H9 (cell line): Measurements from ENCODE around the gene SLC41A1. TPM values are rescaled to one million over a fixed set of nuclear protein-coding genes. Genes with fewer than 3 reads are reported as not detected.

Experiments
- DNase-seq: peaks from one replicate; pipeline ENCODE4 v3.0.0-alpha.2; 2017
- H2AFZ ChIP-seq: one replicate; pipeline ENCODE4 v1.6.1; 2013; ENCODE audit warnings: mild to moderate bottlenecking, low read length, control low read depth, moderate library complexity
- H2AK5ac ChIP-seq: 2 replicates; pipeline ENCODE4 v1.6.1; 2013; ENCODE audit warnings: low read length, control low read depth, mixed read lengths; ENCODE audit not compliant: insufficient read length
- H2BK120ac ChIP-seq: one replicate; pipeline ENCODE4 v1.6.1; 2013; ENCODE audit warnings: low read depth, mild to moderate bottlenecking, low read length, control low read depth, inconsistent platforms; ENCODE audit not compliant: poor library complexity, severe bottlenecking
- H2BK12ac ChIP-seq: 2 replicates; pipeline ENCODE4 v1.6.1; 2013; ENCODE audit warnings: low read length, control low read depth, mixed read lengths, low read depth; ENCODE audit not compliant: insufficient read length
- H2BK15ac ChIP-seq: 2 replicates; pipeline ENCODE4 v1.6.1; 2013; ENCODE audit warnings: low read depth, low read length, control low read depth
- H2BK20ac ChIP-seq: one replicate; pipeline ENCODE4 v1.6.1; 2013; ENCODE audit warnings: low read depth, mild to moderate bottlenecking, low read length, control low read depth, inconsistent platforms; ENCODE audit not compliant: poor library complexity, severe bottlenecking
- H2BK5ac ChIP-seq: 2 replicates; pipeline ENCODE4 v1.6.1; 2013; ENCODE audit warnings: low read length, control low read depth, mixed read lengths; ENCODE audit not compliant: insufficient read length
- H3K14ac ChIP-seq: 2 replicates; pipeline ENCODE4 v1.6.1; 2013; ENCODE audit warnings: low read length, control low read depth; ENCODE audit not compliant: insufficient read depth
- H3K18ac ChIP-seq: 2 replicates; pipeline ENCODE4 v1.6.1; 2013; ENCODE audit warnings: low read depth, mild to moderate bottlenecking, mixed read lengths, low read length, control low read depth; ENCODE audit not compliant: insufficient read length
- H3K23ac ChIP-seq: 2 replicates; pipeline ENCODE4 v1.6.1; 2013; ENCODE audit warnings: low read length, control low read depth, mixed read lengths, low read depth; ENCODE audit not compliant: insufficient read length
- H3K23me2 ChIP-seq: 2 replicates; pipeline ENCODE4 v1.6.1; 2013; ENCODE audit warnings: low read depth, mild to moderate bottlenecking, mixed read lengths, low read length, control low read depth; ENCODE audit not compliant: insufficient read length, poor library complexity, severe bottlenecking
- H3K27ac ChIP-seq: 2 replicates; pipeline ENCODE4 v1.5.1; 2013; ENCODE audit warnings: low read length, control low read depth, mixed read lengths, low read depth; ENCODE audit not compliant: insufficient read length
- H3K27me3 ChIP-seq: 2 replicates; pipeline ENCODE4 v1.6.1; 2013; ENCODE audit warnings: low read length, control low read depth, inconsistent platforms; ENCODE audit not compliant: insufficient read depth
- H3K4ac ChIP-seq: 2 replicates; pipeline ENCODE4 v1.6.1; 2013; ENCODE audit warnings: low read depth, mild to moderate bottlenecking, control low read depth, inconsistent platforms, low read length, moderate library complexity
- H3K4me1 ChIP-seq: 2 replicates; pipeline ENCODE4 v1.6.1; 2013; ENCODE audit warnings: low read length, control low read depth, inconsistent platforms; ENCODE audit not compliant: insufficient read depth
- H3K4me2 ChIP-seq: 2 replicates; pipeline ENCODE4 v1.6.1; 2013; ENCODE audit warnings: low read length, control low read depth, mixed read lengths; ENCODE audit not compliant: insufficient read length, insufficient read depth
- H3K56ac ChIP-seq: 2 replicates; pipeline ENCODE4 v1.6.1; 2013; ENCODE audit warnings: low read depth, mild to moderate bottlenecking, mixed read lengths, low read length, control low read depth; ENCODE audit not compliant: insufficient read length
- H3K79me1 ChIP-seq: 2 replicates; pipeline ENCODE4 v1.6.1; 2013; ENCODE audit warnings: low read depth, mild to moderate bottlenecking, moderate library complexity, low read length, control low read depth, inconsistent platforms; ENCODE audit not compliant: insufficient read depth, poor library complexity, severe bottlenecking
- H3K79me2 ChIP-seq: 2 replicates; pipeline ENCODE4 v1.6.1; 2013; ENCODE audit warnings: low read length, control low read depth, inconsistent platforms; ENCODE audit not compliant: insufficient read depth
- H3K9ac ChIP-seq: 2 replicates; pipeline ENCODE4 v1.6.1; 2013; ENCODE audit warnings: low read length, control low read depth, mixed read lengths; ENCODE audit not compliant: insufficient read length; ENCODE audit errors: extremely low read depth
- H3K9me3 ChIP-seq: one replicate; pipeline ENCODE4 v1.6.1; 2013; ENCODE audit warnings: low read depth, low read length, inconsistent platforms; ENCODE audit not compliant: control insufficient read depth
- H3T11ph ChIP-seq: one replicate; pipeline ENCODE4 v1.6.1; 2013; ENCODE audit warnings: mild to moderate bottlenecking, low read length, control low read depth, inconsistent platforms
- H4K20me1 ChIP-seq: one replicate; pipeline ENCODE4 v1.6.1; 2013; ENCODE audit not compliant: control insufficient read depth, insufficient read length, insufficient read depth
- H4K5ac ChIP-seq: 2 replicates; pipeline ENCODE4 v1.6.1; 2013; ENCODE audit warnings: low read depth, mild to moderate bottlenecking, mixed read lengths, low read length, control low read depth; ENCODE audit not compliant: insufficient read length
- H4K8ac ChIP-seq: replicated peaks from 2 replicates; pipeline ENCODE4 v1.6.1; 2013; ENCODE audit warnings: low read length, control low read depth, mixed read lengths, low read depth; ENCODE audit not compliant: insufficient read length
- H4K91ac ChIP-seq: 2 replicates; pipeline ENCODE4 v1.6.1; 2013; ENCODE audit warnings: low read depth, mild to moderate bottlenecking, moderate library complexity, mixed read lengths, low read length, control low read depth; ENCODE audit not compliant: insufficient read length
- H3K27ac Mint-ChIP-seq, 3 experiments: 2 replicates in 2 of 3; 3 replicates in 1 of 3; pipeline ENCODE4 v1.8.0; 2020 to 2021; ENCODE audit warnings: mixed read lengths in 3 of 3, mild to moderate bottlenecking in 1 of 3, moderate library complexity in 1 of 3
- H3K27me3 Mint-ChIP-seq: 2 replicates; pipeline ENCODE4 v1.8.0; 2021; ENCODE audit warnings: low read depth, mild to moderate bottlenecking, moderate library complexity, mixed read lengths
- H3K36me3 Mint-ChIP-seq, 3 experiments: 2 replicates in 2 of 3; 3 replicates in 1 of 3; pipeline ENCODE4 v1.8.0; 2020 to 2021; ENCODE audit warnings: low read depth in 3 of 3, mixed read lengths in 3 of 3; ENCODE audit not compliant: insufficient read depth in 1 of 3
- H3K4me1 Mint-ChIP-seq, 2 experiments: 2 replicates each; pipeline ENCODE4 v1.8.0; 2020; ENCODE audit warnings: mixed read lengths in 2 of 2
- H3K4me3 Mint-ChIP-seq, 2 experiments: 2 replicates in 1 of 2; 3 replicates in 1 of 2; pipeline ENCODE4 v1.8.0; 2020 to 2021; ENCODE audit warnings: mild to moderate bottlenecking in 2 of 2, mixed read lengths in 2 of 2, moderate library complexity in 1 of 2
- H3K9me3 Mint-ChIP-seq, 2 experiments: 2 replicates in 1 of 2; 3 replicates in 1 of 2; pipeline ENCODE4 v1.8.0; 2020; ENCODE audit warnings: mild to moderate bottlenecking in 2 of 2, mixed read lengths in 2 of 2, moderate library complexity in 1 of 2
- WGBS: extraction: QIAGEN DNeasy Blood & Tissue Kit; methylation state at CpG from one replicate; pipeline ENCODE4 v1.1.7; 2013; ENCODE audit warnings: missing lambda C conversion rate, low lambda C conversion rate, mixed read lengths; ENCODE audit not compliant: insufficient read length; ENCODE audit errors: extremely low coverage; 5-methylcytosine and 5-hydroxymethylcytosine counted together
- total RNA-seq: library from RNA; stranded (reverse); gene quantifications from 2 replicates; pipeline ENCODE4 v1.2.1, GENCODE V29; 2021
- TF ChIP-seq, protein P1 (sequence below): fragments of 200-600 bp; sonication (generic); conservative IDR thresholded peaks from 3 replicates; pipeline ENCODE4 v1.8.0; 2021; ENCODE audit warnings: antibody characterized with exemption, mild to moderate bottlenecking

SLC41A1 gene
- total RNA-seq, 1 experiment from 2014 or later = 18.2 TPM

DNA sequence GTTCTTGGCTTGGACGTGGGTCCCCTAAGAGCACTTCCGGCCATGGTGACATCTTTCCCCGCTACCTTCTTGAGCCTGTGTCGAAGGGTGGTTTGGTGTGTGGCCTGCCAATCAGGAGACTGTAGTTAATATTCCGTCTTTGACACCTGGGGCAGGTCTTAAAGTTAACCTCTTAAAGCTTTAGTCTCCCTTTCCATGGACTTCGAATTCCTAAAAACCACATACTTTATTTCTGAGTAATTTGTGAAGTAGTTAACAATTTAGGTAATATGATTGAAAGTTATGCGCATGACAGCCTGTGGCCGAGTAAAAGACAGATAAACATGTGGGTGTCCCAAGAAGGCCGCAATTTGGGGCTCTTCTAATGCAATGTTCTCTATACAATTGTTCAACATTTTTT is 27.6 kb downstream of the SLC41A1 start:
- H3K56ac ChIP-seq = no peak overlapping the region
- Mint-ChIP-seq H3K27me3 (no peaks in the 10 kb centered on the region; the same call in 1 of the 2 replicates), H3K9me3 (no peaks in the 10 kb centered on the region), H3K4me3 (no peak overlapping the region), H3K4me1 (no peaks in the 10 kb centered on the region), H3K36me3 (peaks cover 3 to 12% (median 8%) of the 10 kb centered on the region in 3 experiments; a peak in 5 of 7 replicates), H3K27ac (no peak overlapping the region)
- no peak overlapping the region for H3K4me2 ChIP-seq
- no peaks in the 10 kb centered on the region for H4K20me1 ChIP-seq
- H4K5ac ChIP-seq = no peak overlapping the region
- H4K8ac ChIP-seq = no peak overlapping the region
- no peak overlapping the region for H3K27ac ChIP-seq
- no peak overlapping the region for H2BK15ac ChIP-seq
- no peaks in the 10 kb centered on the region for H3K9me3 ChIP-seq
- H3K79me2 ChIP-seq = no peaks in the 10 kb centered on the region
- H3K9ac ChIP-seq = no peak overlapping the region
- no peak overlapping the region for H2AFZ ChIP-seq
- no peak overlapping the region for H3K23ac ChIP-seq
- TF ChIP-seq, protein P1, sequence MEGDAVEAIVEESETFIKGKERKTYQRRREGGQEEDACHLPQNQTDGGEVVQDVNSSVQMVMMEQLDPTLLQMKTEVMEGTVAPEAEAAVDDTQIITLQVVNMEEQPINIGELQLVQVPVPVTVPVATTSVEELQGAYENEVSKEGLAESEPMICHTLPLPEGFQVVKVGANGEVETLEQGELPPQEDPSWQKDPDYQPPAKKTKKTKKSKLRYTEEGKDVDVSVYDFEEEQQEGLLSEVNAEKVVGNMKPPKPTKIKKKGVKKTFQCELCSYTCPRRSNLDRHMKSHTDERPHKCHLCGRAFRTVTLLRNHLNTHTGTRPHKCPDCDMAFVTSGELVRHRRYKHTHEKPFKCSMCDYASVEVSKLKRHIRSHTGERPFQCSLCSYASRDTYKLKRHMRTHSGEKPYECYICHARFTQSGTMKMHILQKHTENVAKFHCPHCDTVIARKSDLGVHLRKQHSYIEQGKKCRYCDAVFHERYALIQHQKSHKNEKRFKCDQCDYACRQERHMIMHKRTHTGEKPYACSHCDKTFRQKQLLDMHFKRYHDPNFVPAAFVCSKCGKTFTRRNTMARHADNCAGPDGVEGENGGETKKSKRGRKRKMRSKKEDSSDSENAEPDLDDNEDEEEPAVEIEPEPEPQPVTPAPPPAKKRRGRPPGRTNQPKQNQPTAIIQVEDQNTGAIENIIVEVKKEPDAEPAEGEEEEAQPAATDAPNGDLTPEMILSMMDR = no peak
- no peak overlapping the region for H2BK20ac ChIP-seq
- no peak overlapping the region for H3K18ac ChIP-seq
- WGBS = no CpG with 5 or more reads among the region's 9 CpGs
- H2BK120ac ChIP-seq = no peak overlapping the region
- no peak overlapping the region for H4K91ac ChIP-seq
- no peak overlapping the region for H3K14ac ChIP-seq
- no peak overlapping the region for H3T11ph ChIP-seq
- H2AK5ac ChIP-seq = no peak overlapping the region
- H3K4me1 ChIP-seq = no peaks in the 10 kb centered on the region
- H3K23me2 ChIP-seq = no peaks in the 10 kb centered on the region
- H2BK12ac ChIP-seq = no peak overlapping the region
- H3K4ac ChIP-seq = no peak overlapping the region
- DNase-seq = no peak
- H3K79me1 ChIP-seq = no peaks in the 10 kb centered on the region
- H2BK5ac ChIP-seq = no peak overlapping the region
- H3K27me3 ChIP-seq = no peaks in the 10 kb centered on the region
